Adrenal gland (tissue), 12 donors: Measurements from ENCODE around the gene IL20RA. TPM values are rescaled to one million over a fixed set of nuclear protein-coding genes. Genes with fewer than 3 reads are reported as not detected.

Source experiments
- DNase-seq, 7 donors: peaks; one replicate each; pipeline ENCODE4 v3.0.0-alpha.2; 2019 to 2020
- H3K27ac ChIP-seq, 5 donors: fragments of 200-600 bp; sonication (generic) in 4 of 5; 1 replicate in 3 of 5; 2 replicates in 2 of 5; pipeline versions ENCODE4 v1.5.1 to v1.8.0; 2016 to 2020; ENCODE audit warnings: mild to moderate bottlenecking in 1 of 5
- H3K27me3 ChIP-seq: fragments of 200-600 bp; 2 replicates; pipeline ENCODE4 v1.8.0; 2021
- H3K36me3 ChIP-seq, 2 donors: fragments of 200-600 bp; replicated peaks in 1 of 2; 1 replicate in 1 of 2; 2 replicates in 1 of 2; pipeline versions ENCODE4 v1.5.1 to v1.8.0; 2018 to 2022
- H3K4me1 ChIP-seq, 2 donors: fragments of 200-600 bp; replicated peaks in 1 of 2; 1 replicate in 1 of 2; 2 replicates in 1 of 2; pipeline versions ENCODE4 v1.5.1 to v1.8.0; 2018 to 2021
- H3K4me3 ChIP-seq, 4 donors: fragments of 200-600 bp; sonication (generic) in 3 of 4; one replicate each; pipeline ENCODE4 v1.5.1; 2016 to 2018
- H3K9me3 ChIP-seq, 3 donors: fragments of 200-600 bp; sonication (generic) in 1 of 3; replicated peaks in 1 of 3; 1 replicate in 2 of 3; 2 replicates in 1 of 3; pipeline versions ENCODE4 v1.5.1 to v1.8.0; 2016 to 2021
- POLR2A ChIP-seq, 2 donors: fragments of 450-650 bp; IDR thresholded peaks; one replicate each; pipeline ENCODE4 v1.6.1; 2017; ENCODE audit warnings: antibody characterized with exemption in 2 of 2, mild to moderate bottlenecking in 2 of 2, moderate library complexity in 1 of 2
- WGBS, 4 donors: extraction: QIAGEN DNeasy Blood & Tissue Kit in 2 of 4; methylation state at CpG; one replicate each; pipeline versions ENCODE4 v1.1.5 to v1.1.7; 2013 to 2017; 5-methylcytosine and 5-hydroxymethylcytosine counted together
- intact Hi-C, 2 donors: fragments of 100-400 bp; cut with DNase I; formaldehyde crosslinking; loops; one replicate each; pipeline versions ENCODE4 v1.14.1 to v1.15.0; 2022 to 2023
- polyA plus RNA-seq, 3 donors: library from polyadenylated mRNA; stranded (reverse); fragments of 200-250 nt in 2 of 3; fragments of 350-450 nt in 1 of 3; fragmentation: Illumina TruSeq in 1 of 3; extraction: RNeasy Lipid Tissue Mini Kit (QIAGEN cat#74804) in 1 of 3; gene quantifications; one replicate each; pipeline ENCODE4 v1.2.3, GENCODE V29; 2013 to 2014
- total RNA-seq, 9 donors: library from RNA; depleted of rRNA in 4 of 9; stranded (reverse); fragments of >200 nt in 4 of 9; fragments of 120-200 nt in 1 of 9; fragmentation: NEBNext Ultra II Directional in 1 of 9; extraction: Animal tissue kit (Norgen Biotek cat#: 25700) in 1 of 9; gene quantifications; one replicate each; pipeline versions ENCODE4 v1.1.0 to v1.2.4, GENCODE V29; 2013 to 2023
- TF ChIP-seq, protein P1 (sequence below), 6 experiments: fragments of 450-650 bp in 4 of 6; fragments of 200-600 bp in 2 of 6; sonication (generic) in 1 of 6; IDR thresholded peaks; 1 replicate in 5 of 6; 2 replicates in 1 of 6; pipeline versions ENCODE4 v1.5.1 to v1.8.0; 2016 to 2021; ENCODE audit warnings: antibody characterized with exemption in 6 of 6, mild to moderate bottlenecking in 2 of 6, moderate library complexity in 1 of 6
- donor health status: healthy with polysubstance abuse.
- donor health status: Bipolar disorder and iron deficiency.
- donor health status: DM: yes; HTN: yes; CAD: no.
- donor health status: DM: no; HTN: no; CAD: no.
- donor health status: DM: no; HTN: no; CAD: no.
- donor health status: DM: yes; HTN: yes; CAD: no.

IL20RA gene
- total and polyA plus RNA-seq, 12 donors: 6.6 to 23.5 (median 12.7) TPM

DNA sequence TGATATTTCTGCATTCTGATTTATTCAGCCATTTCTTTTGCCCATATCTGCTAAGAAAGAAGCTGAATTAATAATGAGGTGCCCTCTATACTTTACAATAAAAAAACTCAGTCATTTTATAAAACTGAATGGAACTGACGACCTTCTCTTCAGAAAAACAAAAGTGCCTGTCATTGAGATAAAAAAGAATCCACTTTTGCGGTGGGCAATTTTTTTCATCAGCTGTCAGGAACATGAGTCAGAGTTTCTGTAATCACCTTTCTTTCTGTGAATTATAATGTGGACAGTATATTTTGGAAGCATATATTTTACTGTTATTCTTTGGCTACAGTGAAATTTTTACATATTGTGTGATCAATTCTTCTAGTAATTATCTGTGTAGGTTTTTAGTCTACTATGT lies 33.4 kb downstream of the IL20RA start:
- intact Hi-C loops: no loop called here
- peak in 2 of 7 donors; percentile 27 to 30 for DNase-seq
- no peak for TF ChIP-seq POLR2A (IDR thresholded peaks at IDR 0.05)
- TF ChIP-seq, protein P1, sequence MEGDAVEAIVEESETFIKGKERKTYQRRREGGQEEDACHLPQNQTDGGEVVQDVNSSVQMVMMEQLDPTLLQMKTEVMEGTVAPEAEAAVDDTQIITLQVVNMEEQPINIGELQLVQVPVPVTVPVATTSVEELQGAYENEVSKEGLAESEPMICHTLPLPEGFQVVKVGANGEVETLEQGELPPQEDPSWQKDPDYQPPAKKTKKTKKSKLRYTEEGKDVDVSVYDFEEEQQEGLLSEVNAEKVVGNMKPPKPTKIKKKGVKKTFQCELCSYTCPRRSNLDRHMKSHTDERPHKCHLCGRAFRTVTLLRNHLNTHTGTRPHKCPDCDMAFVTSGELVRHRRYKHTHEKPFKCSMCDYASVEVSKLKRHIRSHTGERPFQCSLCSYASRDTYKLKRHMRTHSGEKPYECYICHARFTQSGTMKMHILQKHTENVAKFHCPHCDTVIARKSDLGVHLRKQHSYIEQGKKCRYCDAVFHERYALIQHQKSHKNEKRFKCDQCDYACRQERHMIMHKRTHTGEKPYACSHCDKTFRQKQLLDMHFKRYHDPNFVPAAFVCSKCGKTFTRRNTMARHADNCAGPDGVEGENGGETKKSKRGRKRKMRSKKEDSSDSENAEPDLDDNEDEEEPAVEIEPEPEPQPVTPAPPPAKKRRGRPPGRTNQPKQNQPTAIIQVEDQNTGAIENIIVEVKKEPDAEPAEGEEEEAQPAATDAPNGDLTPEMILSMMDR (IDR thresholded peaks at IDR 0.05): no peak
- WGBS, 4 donors: 33 to 35% (median 34%) methylated on average over 2 of the region's 2 CpGs
- Histone ChIP-seq H3K36me3 (no peaks in the 10 kb centered on the region), H3K4me1 (peaks cover 0 to 21% of the 10 kb centered on the region in 2 donors), H3K27ac (no peak overlapping the region), H3K9me3 (no peaks in the 10 kb centered on the region), H3K27me3 (no peaks in the 10 kb centered on the region), H3K4me3 (no peak overlapping the region)

DNA sequence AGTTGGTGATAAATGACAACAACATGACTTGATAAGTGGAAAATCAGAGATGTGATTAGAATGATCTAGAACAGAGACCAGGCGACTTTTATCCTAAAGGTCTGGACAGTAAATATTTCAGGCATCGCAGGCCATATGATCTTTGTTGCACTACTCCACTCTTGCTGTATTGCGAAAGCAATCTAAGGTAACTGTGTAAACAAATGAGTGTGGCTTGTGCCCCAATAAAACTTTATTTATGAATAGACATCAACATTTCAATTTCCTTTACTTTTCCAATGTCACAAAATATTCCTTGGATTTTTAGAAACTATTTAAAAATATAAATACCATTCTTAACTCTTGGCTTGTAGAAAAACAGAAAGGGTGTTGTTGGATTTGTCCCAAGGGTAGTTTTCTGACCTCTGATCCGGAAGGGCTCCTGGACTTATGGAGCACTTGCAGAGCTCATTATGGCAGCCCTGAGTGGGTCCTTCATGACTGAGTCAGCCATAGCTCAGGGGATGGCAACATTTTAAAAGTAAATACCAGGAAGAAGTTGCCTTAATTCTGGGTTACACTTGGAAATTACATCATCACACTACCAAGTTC lies 34.5 kb downstream of the IL20RA start:
- no peak overlapping the region for H3K4me3 ChIP-seq
- peaks cover 0 to 21% of the 10 kb centered on the region in 2 donors for H3K4me1 ChIP-seq
- H3K27me3 ChIP-seq: no peaks in the 10 kb centered on the region
- no peak for DNase-seq
- H3K36me3 ChIP-seq: no peaks in the 10 kb centered on the region
- 94 to 96% (median 95%) methylated on average over 4 of the region's 4 CpGs for WGBS, 4 donors
- H3K9me3 ChIP-seq: no peaks in the 10 kb centered on the region
- intact Hi-C loops: no loop called here
- H3K27ac ChIP-seq: no peak overlapping the region
- TF ChIP-seq, protein P1 (IDR thresholded peaks at IDR 0.05): no peak
- TF ChIP-seq POLR2A (IDR thresholded peaks at IDR 0.05): no peak

DNA sequence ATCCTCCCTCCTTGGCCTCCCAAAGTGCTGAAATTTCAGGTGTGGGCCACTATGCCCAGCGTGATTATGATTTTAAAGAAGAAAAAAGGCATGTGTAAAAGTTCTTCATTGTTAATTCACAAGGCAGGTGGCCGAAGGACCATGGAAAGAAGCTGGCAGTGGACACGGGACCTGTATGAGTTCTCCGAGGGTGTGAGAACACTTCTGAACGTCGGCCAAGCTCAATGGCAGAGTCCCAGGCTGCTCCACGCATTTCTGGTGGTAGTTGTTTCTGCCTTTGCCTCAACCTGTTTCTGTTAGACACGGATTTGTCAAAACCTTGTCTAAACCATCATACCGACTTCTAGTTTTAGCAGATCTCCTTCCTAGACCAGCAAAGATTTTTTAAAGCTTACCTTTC lies 36.6 kb downstream of the IL20RA start:
- Histone ChIP-seq H3K36me3 (no peaks in the 10 kb centered on the region), H3K4me3 (no peak overlapping the region), H3K4me1 (peaks cover 0 to 13% of the 10 kb centered on the region in 2 donors), H3K9me3 (no peaks in the 10 kb centered on the region), H3K27ac (no peak overlapping the region), H3K27me3 (no peaks in the 10 kb centered on the region)
- TF ChIP-seq, protein P1 (IDR thresholded peaks at IDR 0.05): no peak
- TF ChIP-seq POLR2A (IDR thresholded peaks at IDR 0.05): no peak
- intact Hi-C loops: no loop called here
- WGBS, 4 donors: 89 to 93% (median 92%) methylated on average over 9 of the region's 9 CpGs
- no peak for DNase-seq

DNA sequence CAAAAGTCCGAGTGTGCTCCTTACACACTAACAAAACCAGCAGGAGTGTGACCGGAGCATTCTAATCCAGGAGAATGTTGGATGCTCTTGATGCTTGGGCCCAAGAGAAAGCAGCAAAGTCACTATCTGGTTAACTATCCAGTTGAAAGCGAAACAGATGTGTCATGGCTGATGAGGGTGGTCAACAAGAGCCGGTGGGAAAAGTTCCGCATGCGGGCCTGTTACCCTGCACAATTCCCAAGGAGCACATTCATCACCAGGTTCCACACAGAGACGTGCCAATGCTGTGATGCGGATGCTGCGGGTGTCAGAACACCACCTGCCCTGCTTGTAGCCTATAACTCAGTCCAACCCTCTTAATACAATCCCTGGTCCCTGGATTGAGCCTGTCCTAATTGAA lies 38.7 kb downstream of the IL20RA start:
- no peak for DNase-seq
- Histone ChIP-seq H3K4me1 (peaks cover 0 to 3% of the 10 kb centered on the region in 2 donors), H3K27me3 (no peaks in the 10 kb centered on the region), H3K4me3 (no peak overlapping the region), H3K9me3 (no peaks in the 10 kb centered on the region), H3K27ac (no peak overlapping the region), H3K36me3 (no peaks in the 10 kb centered on the region)
- intact Hi-C loops: no loop called here
- WGBS, 4 donors: 86 to 92% (median 90%) methylated on average over 9 of the region's 9 CpGs
- no peak for TF ChIP-seq POLR2A (IDR thresholded peaks at IDR 0.05)
- TF ChIP-seq, protein P1 (IDR thresholded peaks at IDR 0.05): no peak
